HG02870 (cell line): ENCODE measurements around the gene GSTM4.

Experiments used
- ATAC-seq: cut with Tn5 transposase; IDR thresholded peaks from one replicate; pipeline ENCODE4 v1.9.1; 2021; ENCODE audit warnings: mild to moderate bottlenecking, moderate library complexity; ENCODE audit not compliant: unreplicated experiment

GSTM4 gene

GRCh38 chr1:109624201-109625010 lies 31.5 kb upstream of the GSTM4 start:
- ATAC-seq: no peak

- no peak for ATAC-seq
Measured at GRCh38 chr1:109625176-109625575, 30.7 kb upstream of the GSTM4 start.

- ATAC-seq: no peak
Measured at GRCh38 chr1:109625601-109626560, 30.0 kb upstream of the GSTM4 start.

- ATAC-seq: no peak
Measured at GRCh38 chr1:109626682-109627408, 29.1 kb upstream of the GSTM4 start.

- ATAC-seq: no peak
Measured at GRCh38 chr1:109627692-109628399, 28.1 kb upstream of the GSTM4 start.

- no peak for ATAC-seq
Measured at GRCh38 chr1:109628540-109629321, 27.2 kb upstream of the GSTM4 start.

- ATAC-seq: no peak
Measured at GRCh38 chr1:109629372-109630030, 26.4 kb upstream of the GSTM4 start.

- no peak for ATAC-seq
Measured at GRCh38 chr1:109630081-109630897, 25.6 kb upstream of the GSTM4 start.

- ATAC-seq: no peak
Measured at GRCh38 chr1:109630898-109631512, 24.9 kb upstream of the GSTM4 start.

GRCh38 chr1:109631513-109632505 lies 24.1 kb upstream of the GSTM4 start:
- ATAC-seq: no peak

GRCh38 chr1:109632671-109633346 lies 23.1 kb upstream of the GSTM4 start:
- ATAC-seq: no peak

GRCh38 chr1:109634292-109634691 lies 21.6 kb upstream of the GSTM4 start:
- ATAC-seq: no peak

- ATAC-seq: no peak
Measured at GRCh38 chr1:109634771-109635750, 20.8 kb upstream of the GSTM4 start.

GRCh38 chr1:109635862-109636200 lies 20.1 kb upstream of the GSTM4 start:
- ATAC-seq: no peak
